Right lobe of liver (tissue), 6 donors: Measurements from ENCODE around the gene CELF2. TPM values are rescaled to one million over a fixed set of nuclear protein-coding genes. Genes with fewer than 3 reads are reported as not detected.

Experiments
- ATAC-seq, 4 donors: fragments of 200-7000 bp; cut with Tn5 transposase; one replicate each; pipeline ENCODE4 v1.9.1; 2020; ENCODE audit warnings: mild to moderate bottlenecking in 4 of 4, moderate library complexity in 4 of 4
- DNase-seq, 3 donors: peaks; one replicate each; pipeline ENCODE4 v3.0.0-alpha.2; 2020
- H3K27ac ChIP-seq, 3 donors: fragments of 200-600 bp; one replicate each; pipeline ENCODE4 v1.8.0; 2022
- H3K27me3 ChIP-seq, 2 donors: fragments of 200-600 bp; one replicate each; pipeline ENCODE4 v1.8.0; 2022
- H3K36me3 ChIP-seq, 4 donors: fragments of 200-600 bp; sonication (generic) in 1 of 4; one replicate each; pipeline versions ENCODE4 v1.5.1 to v1.8.0; 2017 to 2022; ENCODE audit warnings: control low read depth in 1 of 4
- H3K4me1 ChIP-seq, 4 donors: fragments of 200-600 bp; sonication (generic) in 1 of 4; one replicate each; pipeline versions ENCODE4 v1.5.1 to v1.8.0; 2017 to 2022; ENCODE audit warnings: control low read depth in 1 of 4
- H3K4me3 ChIP-seq, 3 donors: fragments of 200-600 bp; one replicate each; pipeline ENCODE4 v1.8.0; 2022
- H3K9me3 ChIP-seq, 4 donors: fragments of 200-600 bp; sonication (generic) in 1 of 4; one replicate each; pipeline versions ENCODE4 v1.5.1 to v1.8.0; 2017 to 2022; ENCODE audit warnings: control low read depth in 1 of 4
- CTCF ChIP-seq, 4 donors: fragments of 200-600 bp in 3 of 4; fragments of 450-650 bp in 1 of 4; IDR thresholded peaks; one replicate each; pipeline versions ENCODE4 v1.5.1 to v1.8.0; 2016 to 2022; ENCODE audit warnings: antibody characterized with exemption in 4 of 4, mild to moderate bottlenecking in 2 of 4
- POLR2A ChIP-seq: fragments of 450-650 bp; IDR thresholded peaks from one replicate; pipeline ENCODE4 v1.6.1; 2017; ENCODE audit warnings: antibody characterized with exemption, mild to moderate bottlenecking
- WGBS: methylation state at CpG from one replicate; pipeline ENCODE4 v1.1.6; 2018; ENCODE audit warnings: low coverage, low lambda C conversion rate; ENCODE audit not compliant: insufficient coverage; ENCODE audit errors: missing lambda C conversion rate; 5-methylcytosine and 5-hydroxymethylcytosine counted together
- intact Hi-C, 2 donors: fragments of 100-400 bp; cut with DNase I; formaldehyde crosslinking; loops; one replicate each; pipeline versions ENCODE4 v1.11.2 to v1.14.1; 2022
- total RNA-seq, 6 experiments: library from RNA; depleted of rRNA in 2 of 6; stranded (reverse); fragments of >200 nt in 2 of 6; fragmentation: NEBNext Ultra II Directional in 3 of 6; extraction: Animal tissue kit (Norgen Biotek cat#: 25700) in 3 of 6; gene quantifications; one replicate each; pipeline versions ENCODE4 v1.1.0 to v1.2.4, GENCODE V29; 2016 to 2023
- donor health status: DM: no; HTN: yes; CAD: no.
- donor health status: DM: no; HTN: no; CAD: no.
- donor health status: DM: no; HTN: no; CAD: no.
- donor health status: DM: no; HTN: yes; CAD: no.
- donor health status: DM: no; HTN: yes; CAD: no.

CELF2 gene
- total RNA-seq, 6 experiments from 2014 or later: 2.4 to 6.2 (median 3.7) TPM

GRCh38 chr10:11205030-11205772 is 187.5 kb downstream of the CELF2 start:
- TF ChIP-seq POLR2A (no peak), CTCF (IDR thresholded peaks at IDR 0.05) (no peak)
- ATAC-seq: no peak
- Histone ChIP-seq H3K9me3 (no peaks in the 10 kb centered on the region), H3K27me3 (no peaks in the 10 kb centered on the region), H3K27ac (no peak overlapping the region), H3K4me1 (no peaks in the 10 kb centered on the region), H3K36me3 (no peaks in the 10 kb centered on the region), H3K4me3 (no peak overlapping the region)
- 77% methylated on average over 13 of the region's 13 CpGs for WGBS
- DNase-seq: no peak
- intact Hi-C loops: no loop called here

GRCh38 chr10:11206676-11207559 is 189.2 kb downstream of the CELF2 start:
- ATAC-seq (no peak), DNase-seq (no peak)
- TF ChIP-seq POLR2A (no peak), CTCF (IDR thresholded peaks at IDR 0.05) (no peak)
- 39% methylated on average over 13 of the region's 14 CpGs for WGBS
- Histone ChIP-seq H3K27me3 (no peaks in the 10 kb centered on the region), H3K4me1 (no peaks in the 10 kb centered on the region), H3K9me3 (no peaks in the 10 kb centered on the region), H3K4me3 (no peak overlapping the region), H3K36me3 (peaks cover 0 to 2% (median 0%) of the 10 kb centered on the region in 4 donors), H3K27ac (no peak overlapping the region)
- intact Hi-C loops: no loop called here

- Histone ChIP-seq H3K27ac (no peak overlapping the region), H3K4me1 (no peaks in the 10 kb centered on the region), H3K4me3 (no peak overlapping the region), H3K36me3 (peaks cover 0 to 2% (median 0%) of the 10 kb centered on the region in 4 donors), H3K27me3 (no peaks in the 10 kb centered on the region), H3K9me3 (no peaks in the 10 kb centered on the region)
- no peak for DNase-seq
- intact Hi-C loops: no loop called here
- ATAC-seq: no peak
- 72% methylated on average over 5 of the region's 15 CpGs for WGBS
- TF ChIP-seq CTCF (IDR thresholded peaks at IDR 0.05) (no peak), POLR2A (no peak)
These were observed 189.8 kb downstream of the CELF2 start for GRCh38 chr10:11207560-11207844.

- Histone ChIP-seq H3K9me3 (no peaks in the 10 kb centered on the region), H3K4me1 (no peaks in the 10 kb centered on the region), H3K36me3 (peaks cover 0 to 2% (median 0%) of the 10 kb centered on the region in 4 donors), H3K4me3 (no peak overlapping the region), H3K27me3 (no peaks in the 10 kb centered on the region), H3K27ac (no peak overlapping the region)
- DNase-seq (no peak), ATAC-seq (no peak)
- WGBS: 76% methylated on average over 7 of the region's 8 CpGs
- intact Hi-C loops: no loop called here
- TF ChIP-seq POLR2A (no peak), CTCF (IDR thresholded peaks at IDR 0.05) (no peak)
These were observed 190.6 kb downstream of the CELF2 start for GRCh38 chr10:11208243-11208642.
